Stomach (tissue), 4 donors: ENCODE measurements around the gene RAI14.

Experiments used
- POLR2AphosphoS5 ChIP-seq, 3 donors: sonication (generic); formaldehyde crosslinking; IDR thresholded peaks; one replicate each; pipeline ENCODE4 v1.6.1; 2016; ENCODE audit warnings: antibody characterized with exemption in 3 of 3
- TF ChIP-seq, protein P1 (sequence below), 7 experiments: fragments of 450-650 bp in 4 of 7; fragments of 200-600 bp in 3 of 7; sonication (generic) in 3 of 7; IDR thresholded peaks; one replicate each; pipeline ENCODE4 v1.5.1; 2016 to 2019; ENCODE audit warnings: antibody characterized with exemption in 7 of 7, control low read depth in 2 of 7, mild to moderate bottlenecking in 1 of 7

DNA sequence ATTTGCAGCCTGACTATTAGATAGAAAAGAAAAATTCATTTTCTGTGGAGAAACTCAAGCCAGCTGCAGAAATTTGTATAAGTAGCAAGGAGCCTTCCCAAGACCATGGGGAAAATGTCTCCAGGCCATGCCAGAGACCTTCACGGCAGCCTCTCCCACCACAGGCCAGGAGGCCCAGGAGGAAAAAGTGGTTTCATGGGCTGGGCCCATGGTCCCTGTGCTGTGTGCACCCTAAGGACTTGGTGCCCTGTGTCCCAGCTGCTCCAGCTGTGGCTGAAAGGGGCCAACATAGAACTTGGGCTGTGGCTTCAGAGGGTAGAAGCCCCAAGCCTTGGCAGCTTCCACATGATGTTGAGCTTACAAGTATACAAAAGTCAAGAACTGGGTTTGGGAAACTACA lies 109.5 kb downstream of the RAI14 start:
- TF ChIP-seq, protein P1, sequence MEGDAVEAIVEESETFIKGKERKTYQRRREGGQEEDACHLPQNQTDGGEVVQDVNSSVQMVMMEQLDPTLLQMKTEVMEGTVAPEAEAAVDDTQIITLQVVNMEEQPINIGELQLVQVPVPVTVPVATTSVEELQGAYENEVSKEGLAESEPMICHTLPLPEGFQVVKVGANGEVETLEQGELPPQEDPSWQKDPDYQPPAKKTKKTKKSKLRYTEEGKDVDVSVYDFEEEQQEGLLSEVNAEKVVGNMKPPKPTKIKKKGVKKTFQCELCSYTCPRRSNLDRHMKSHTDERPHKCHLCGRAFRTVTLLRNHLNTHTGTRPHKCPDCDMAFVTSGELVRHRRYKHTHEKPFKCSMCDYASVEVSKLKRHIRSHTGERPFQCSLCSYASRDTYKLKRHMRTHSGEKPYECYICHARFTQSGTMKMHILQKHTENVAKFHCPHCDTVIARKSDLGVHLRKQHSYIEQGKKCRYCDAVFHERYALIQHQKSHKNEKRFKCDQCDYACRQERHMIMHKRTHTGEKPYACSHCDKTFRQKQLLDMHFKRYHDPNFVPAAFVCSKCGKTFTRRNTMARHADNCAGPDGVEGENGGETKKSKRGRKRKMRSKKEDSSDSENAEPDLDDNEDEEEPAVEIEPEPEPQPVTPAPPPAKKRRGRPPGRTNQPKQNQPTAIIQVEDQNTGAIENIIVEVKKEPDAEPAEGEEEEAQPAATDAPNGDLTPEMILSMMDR (IDR thresholded peaks at IDR 0.05) = no peak
- TF ChIP-seq POLR2AphosphoS5 (IDR thresholded peaks at IDR 0.05) = no peak
